ENCODE measurements around the gene GFY. TPM values are rescaled to one million over a fixed set of nuclear protein-coding genes. Genes with fewer than 3 reads are reported as not detected.

GFY gene
- total RNA-seq, 1 experiment from 2014 or later, result not detected

GRCh38 chr19:49390131-49390928 lies 34.9 kb upstream of the GFY start:
- no peaks in the 10 kb centered on the region for H3K36me3 Mint-ChIP-seq (ENCODE audit: insufficient read depth, unreplicated experiment)
- intact Hi-C loops (cut with micrococcal nuclease), result no loop called here
- DNase-seq (ENCODE audit: unreplicated experiment), result no peak
- peaks cover 23% of the 10 kb centered on the region for H3K27me3 Mint-ChIP-seq (ENCODE audit: insufficient read depth, unreplicated experiment)
- BruUV-seq (replicated peaks), result no TSS peak
- POLR2A ChIA-PET, result interaction anchor here (1.7 kb wide), 1 partner anchor 30 kb away, joined by 4 read pairs; no protein-coding TSS in a partner anchor
- H3K4me1 Mint-ChIP-seq (ENCODE audit: insufficient read depth, unreplicated experiment), result peaks cover 6% of the 10 kb centered on the region
- no peak overlapping the region for H3K4me3 Mint-ChIP-seq (ENCODE audit: unreplicated experiment)
- H3K9me3 Mint-ChIP-seq (ENCODE audit: unreplicated experiment), result no peaks in the 10 kb centered on the region
- no peak overlapping the region for H3K27ac Mint-ChIP-seq (ENCODE audit: low read depth, unreplicated experiment)
- CTCF ChIA-PET, result interaction anchor here (0.6 to 4.5 kb wide), 15 partner anchors 9 to 165 kb away, joined by 3 to 30 read pairs (median 4); partner anchors contain the start of genes DKKL1 and SLC17A7
- TF ChIP-seq, protein P1, sequence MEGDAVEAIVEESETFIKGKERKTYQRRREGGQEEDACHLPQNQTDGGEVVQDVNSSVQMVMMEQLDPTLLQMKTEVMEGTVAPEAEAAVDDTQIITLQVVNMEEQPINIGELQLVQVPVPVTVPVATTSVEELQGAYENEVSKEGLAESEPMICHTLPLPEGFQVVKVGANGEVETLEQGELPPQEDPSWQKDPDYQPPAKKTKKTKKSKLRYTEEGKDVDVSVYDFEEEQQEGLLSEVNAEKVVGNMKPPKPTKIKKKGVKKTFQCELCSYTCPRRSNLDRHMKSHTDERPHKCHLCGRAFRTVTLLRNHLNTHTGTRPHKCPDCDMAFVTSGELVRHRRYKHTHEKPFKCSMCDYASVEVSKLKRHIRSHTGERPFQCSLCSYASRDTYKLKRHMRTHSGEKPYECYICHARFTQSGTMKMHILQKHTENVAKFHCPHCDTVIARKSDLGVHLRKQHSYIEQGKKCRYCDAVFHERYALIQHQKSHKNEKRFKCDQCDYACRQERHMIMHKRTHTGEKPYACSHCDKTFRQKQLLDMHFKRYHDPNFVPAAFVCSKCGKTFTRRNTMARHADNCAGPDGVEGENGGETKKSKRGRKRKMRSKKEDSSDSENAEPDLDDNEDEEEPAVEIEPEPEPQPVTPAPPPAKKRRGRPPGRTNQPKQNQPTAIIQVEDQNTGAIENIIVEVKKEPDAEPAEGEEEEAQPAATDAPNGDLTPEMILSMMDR (IDR thresholded peaks at IDR 0.05; ENCODE audit: unreplicated experiment), result no peak

DNA sequence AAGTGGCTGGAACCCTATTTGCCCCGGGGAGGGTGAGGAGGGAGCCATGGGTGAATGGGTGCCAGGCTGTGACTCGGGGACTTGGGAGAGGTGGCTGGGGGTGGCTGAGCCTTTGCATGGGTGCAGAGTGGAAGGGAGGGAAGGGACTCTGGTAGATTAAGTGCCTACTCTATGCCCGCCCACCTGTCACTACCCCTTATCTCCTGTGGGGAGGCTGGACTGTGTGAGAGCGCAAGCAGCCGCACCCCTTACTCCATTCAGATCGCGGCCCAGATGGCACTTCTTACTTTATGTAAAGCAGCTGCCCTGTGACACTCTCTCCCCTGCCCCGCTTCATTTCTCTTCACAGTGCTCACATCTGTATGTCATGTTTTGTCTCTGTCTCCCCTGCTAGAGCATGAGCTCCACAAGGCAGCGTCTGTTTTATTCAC lies 34.2 kb upstream of the GFY start:
- POLR2A ChIA-PET, result interaction anchor here (1.1 to 1.7 kb wide), 3 partner anchors 17 to 54 kb away, joined by 3 to 7 read pairs (median 4); no protein-coding TSS in a partner anchor

GRCh38 chr19:49391581-49392399 lies 33.4 kb upstream of the GFY start:
- H3K27ac Mint-ChIP-seq (ENCODE audit: low read depth, unreplicated experiment), result no peak overlapping the region
- H3K4me3 Mint-ChIP-seq (ENCODE audit: unreplicated experiment), result no peak overlapping the region
- H3K36me3 Mint-ChIP-seq (ENCODE audit: insufficient read depth, unreplicated experiment), result no peaks in the 10 kb centered on the region
- intact Hi-C loops (cut with micrococcal nuclease), result loop anchor here (1.0 kb wide), 3 partner anchors 39 to 125 kb away; no protein-coding TSS in a partner anchor
- DNase-seq (ENCODE audit: unreplicated experiment), result peak; percentile 86
- H3K27me3 Mint-ChIP-seq (ENCODE audit: insufficient read depth, unreplicated experiment), result peaks cover 23% of the 10 kb centered on the region
- H3K9me3 Mint-ChIP-seq (ENCODE audit: unreplicated experiment), result no peaks in the 10 kb centered on the region
- POLR2A ChIA-PET, result interaction anchor here (0.7 to 1.7 kb wide), 5 partner anchors 17 to 112 kb away, joined by 3 to 7 read pairs (median 3); no protein-coding TSS in a partner anchor
- H3K4me1 Mint-ChIP-seq (ENCODE audit: insufficient read depth, unreplicated experiment), result peaks cover 6% of the 10 kb centered on the region
- CTCF ChIA-PET, result interaction anchor here (0.6 to 4.5 kb wide), 33 partner anchors 8 to 852 kb away, joined by 3 to 30 read pairs (median 4); partner anchors contain the start of genes DKKL1, GFY, PIH1D1 and SLC17A7
- TF ChIP-seq, protein P1 (IDR thresholded peaks at IDR 0.05; ENCODE audit: unreplicated experiment), result peak; percentile 92
- no TSS peak for BruUV-seq (replicated peaks)

More for the DNA sequence above, 34.2 kb upstream of the GFY start:
- no TSS peak for BruUV-seq (replicated peaks)
- no peak for DNase-seq (ENCODE audit: unreplicated experiment)
- no peaks in the 10 kb centered on the region for H3K36me3 Mint-ChIP-seq (ENCODE audit: insufficient read depth, unreplicated experiment)
- no peaks in the 10 kb centered on the region for H3K9me3 Mint-ChIP-seq (ENCODE audit: unreplicated experiment)
- no peak overlapping the region for H3K27ac Mint-ChIP-seq (ENCODE audit: low read depth, unreplicated experiment)
- no peak overlapping the region for H3K4me3 Mint-ChIP-seq (ENCODE audit: unreplicated experiment)
- H3K27me3 Mint-ChIP-seq (ENCODE audit: insufficient read depth, unreplicated experiment), result peaks cover 23% of the 10 kb centered on the region
- intact Hi-C loops (cut with micrococcal nuclease), result no loop called here
- H3K4me1 Mint-ChIP-seq (ENCODE audit: insufficient read depth, unreplicated experiment), result peaks cover 6% of the 10 kb centered on the region
- CTCF ChIA-PET, result interaction anchor here (0.7 to 4.5 kb wide), 26 partner anchors 8 to 165 kb away, joined by 3 to 30 read pairs (median 4); partner anchors contain the start of genes DKKL1, GFY, PIH1D1 and SLC17A7
- TF ChIP-seq, protein P1 (IDR thresholded peaks at IDR 0.05; ENCODE audit: unreplicated experiment), result no peak
